22Rv1 (cell line): ENCODE results near the gene MROH2A.

Experiments
- H3K27ac ChIP-seq: fragments of 450-650 bp; 2 replicates; pipeline ENCODE4 v1.5.1; 2017
- CTCF ChIP-seq: fragments of 450-650 bp; IDR thresholded peaks from 2 replicates; pipeline ENCODE4 v1.5.1; 2017; ENCODE audit warnings: mild to moderate bottlenecking
- ZFX ChIP-seq: fragments of 450-650 bp; IDR thresholded peaks from 2 replicates; pipeline ENCODE4 v1.6.1; 2017; ENCODE audit warnings: antibody characterized with exemption, borderline replicate concordance

The MROH2A gene

GRCh38 chr2:233846387-233847247 lies 68.5 kb downstream of the MROH2A start:
- TF ChIP-seq ZFX, result no peak
- no peak for TF ChIP-seq CTCF

GRCh38 chr2:233847248-233847898 lies 69.2 kb downstream of the MROH2A start:
- H3K27ac ChIP-seq, result no peak overlapping the region

More at GRCh38 chr2:233846387-233847247, 68.5 kb downstream of the MROH2A start:
- no peak overlapping the region for H3K27ac ChIP-seq

GRCh38 chr2:233848276-233848675 lies 70.1 kb downstream of the MROH2A start:
- no peak overlapping the region for H3K27ac ChIP-seq
- TF ChIP-seq ZFX, result no peak

More at GRCh38 chr2:233847248-233847898, 69.2 kb downstream of the MROH2A start:
- TF ChIP-seq CTCF (no peak), ZFX (no peak)

- H3K27ac ChIP-seq, result no peak overlapping the region
- no peak for TF ChIP-seq ZFX
- TF ChIP-seq CTCF, result no peak
Measured at GRCh38 chr2:233849607-233850271, 71.6 kb downstream of the MROH2A start.

GRCh38 chr2:233850745-233851144 lies 72.6 kb downstream of the MROH2A start:
- TF ChIP-seq CTCF (no peak), ZFX (no peak)
- no peak overlapping the region for H3K27ac ChIP-seq

GRCh38 chr2:233851169-233851568 lies 73.0 kb downstream of the MROH2A start:
- no peak overlapping the region for H3K27ac ChIP-seq

GRCh38 chr2:233852056-233852455 lies 73.9 kb downstream of the MROH2A start:
- no peak overlapping the region for H3K27ac ChIP-seq
- TF ChIP-seq CTCF, result no peak
- no peak for TF ChIP-seq ZFX

More at GRCh38 chr2:233851169-233851568, 73.0 kb downstream of the MROH2A start:
- TF ChIP-seq ZFX (no peak), CTCF (no peak)
